SW480 (cell line): ENCODE results near the gene EPHA5.

ENCODE experiments used
- DNase-seq: peaks from one replicate; pipeline ENCODE4 v3.0.0-alpha.2; 2016; ENCODE audit warnings: low spot score

The EPHA5 gene

GRCh38 chr4:65624651-65625050 is 45.6 kb downstream of the EPHA5 start:
- DNase-seq = no peak

- DNase-seq = no peak
Observed at GRCh38 chr4:65623506-65623905, 46.8 kb downstream of the EPHA5 start.

DNA sequence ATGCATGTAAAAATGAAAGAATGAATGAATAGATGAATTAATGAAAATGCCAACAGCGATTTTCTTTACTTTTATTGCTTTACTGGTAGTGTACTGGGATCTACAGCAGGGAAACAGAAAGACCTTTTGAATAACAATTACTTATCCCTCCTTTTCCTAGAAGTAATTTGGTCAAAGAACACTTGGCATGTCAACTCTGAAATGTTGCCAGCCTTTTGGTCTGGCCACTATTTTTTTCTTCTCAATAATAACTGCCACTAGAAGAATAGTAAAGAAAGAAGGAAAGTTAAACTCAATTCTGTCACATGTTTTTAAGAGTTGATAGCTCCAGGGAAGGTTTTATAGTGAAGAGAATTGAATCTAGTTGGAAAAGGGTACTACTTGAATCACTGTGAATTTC is 52.9 kb downstream of the EPHA5 start:
- no peak for DNase-seq

- no peak for DNase-seq
Observed at GRCh38 chr4:65604515-65604914, 65.8 kb downstream of the EPHA5 start.

DNA sequence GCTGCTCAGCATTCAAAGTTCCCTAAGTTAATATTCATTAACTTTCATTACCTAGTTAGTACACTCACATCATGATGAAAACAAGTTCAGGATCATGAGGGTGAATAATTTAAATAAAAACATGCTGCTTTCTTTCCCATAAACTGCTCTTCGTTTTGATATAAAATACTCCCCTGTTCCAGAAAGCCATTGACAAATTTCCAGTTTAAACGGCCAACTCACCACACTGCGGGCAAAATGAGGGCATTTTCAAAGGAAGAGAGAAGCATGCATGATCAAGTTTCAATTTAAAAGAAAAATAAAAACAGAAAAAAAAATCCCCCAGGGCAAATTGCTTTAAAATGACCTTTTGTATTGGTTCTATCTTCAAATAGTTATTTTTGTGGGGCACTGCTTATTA is 69.6 kb downstream of the EPHA5 start:
- DNase-seq = no peak

DNA sequence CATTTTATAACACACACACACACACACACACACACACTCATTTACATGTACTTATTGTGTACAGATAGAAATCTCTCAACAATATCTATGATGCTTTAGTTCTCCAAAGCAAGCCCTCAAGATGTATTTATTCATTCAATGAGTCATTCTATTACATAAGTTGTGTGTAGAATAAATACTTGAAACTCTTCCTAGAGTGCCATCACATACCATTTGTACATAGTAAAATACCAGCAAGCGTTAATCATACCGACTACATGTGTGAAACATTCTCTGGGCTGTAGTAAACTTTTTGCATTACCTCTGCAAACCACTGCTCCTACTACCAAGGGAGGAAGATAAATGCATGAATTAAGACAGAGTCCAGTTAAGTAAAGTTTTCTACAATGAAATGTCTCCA is 70.9 kb downstream of the EPHA5 start:
- no peak for DNase-seq

DNA sequence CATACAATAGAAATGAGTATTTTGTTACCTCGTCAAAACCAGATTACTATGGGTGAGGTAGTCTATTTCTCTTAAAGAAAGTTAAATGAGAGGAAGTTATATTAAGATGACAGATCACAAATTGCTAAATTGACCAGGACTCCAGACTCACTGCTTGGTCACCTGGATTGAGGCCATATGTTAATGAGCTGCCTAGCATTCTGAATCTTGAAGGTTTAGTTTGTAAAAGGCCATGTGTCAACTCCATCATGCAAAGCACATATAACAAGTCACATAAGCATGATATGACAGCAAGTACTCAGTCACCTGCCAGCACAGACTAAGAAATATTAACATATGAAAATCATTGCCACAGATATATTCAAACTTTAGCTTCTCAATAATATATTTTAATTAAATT is 72.6 kb downstream of the EPHA5 start:
- no peak for DNase-seq

GRCh38 chr4:65592089-65592488 is 78.2 kb downstream of the EPHA5 start:
- DNase-seq = no peak

- no peak for DNase-seq
Observed at GRCh38 chr4:65589921-65590320, 80.4 kb downstream of the EPHA5 start.

DNA sequence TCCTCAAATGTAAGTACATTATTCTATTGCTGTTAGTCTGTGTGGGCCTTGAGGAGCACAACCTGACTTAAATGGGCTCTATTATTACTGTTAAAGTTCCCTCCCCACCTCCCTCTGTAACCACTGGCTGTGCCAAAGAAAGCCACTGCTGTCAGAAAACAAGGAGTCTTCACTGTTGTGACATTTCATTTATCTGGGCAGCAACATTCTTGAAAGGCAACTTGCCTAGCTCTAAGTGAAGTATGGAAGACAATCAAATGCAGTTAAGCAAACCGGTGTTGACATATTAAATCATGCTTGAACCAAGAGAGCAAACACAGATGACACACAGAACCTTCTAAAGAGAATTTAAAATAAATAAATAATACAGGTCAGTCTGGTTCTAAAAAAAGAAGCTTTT is 81.0 kb downstream of the EPHA5 start:
- no peak for DNase-seq

- no peak for DNase-seq
Observed at GRCh38 chr4:65580551-65580950, 89.7 kb downstream of the EPHA5 start.

DNA sequence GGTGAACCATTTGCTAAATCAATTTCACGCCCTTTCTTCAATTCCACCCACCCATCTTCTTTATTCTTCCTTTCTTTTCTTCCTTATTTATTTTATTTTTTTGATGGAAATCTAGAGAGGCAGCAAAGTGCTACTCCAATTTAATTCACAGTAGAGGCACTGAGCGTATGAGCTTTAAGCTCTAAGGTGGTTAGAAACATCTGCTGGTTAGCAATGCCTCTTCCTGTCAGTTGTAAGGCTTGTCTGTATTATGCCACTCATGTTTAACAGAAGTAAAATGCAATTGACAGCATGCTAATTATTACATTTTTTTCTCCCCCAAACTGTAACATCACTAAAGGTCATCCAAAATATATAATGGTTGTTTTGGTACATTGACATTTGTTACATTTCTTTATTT is 103.8 kb downstream of the EPHA5 start:
- DNase-seq = no peak

DNA sequence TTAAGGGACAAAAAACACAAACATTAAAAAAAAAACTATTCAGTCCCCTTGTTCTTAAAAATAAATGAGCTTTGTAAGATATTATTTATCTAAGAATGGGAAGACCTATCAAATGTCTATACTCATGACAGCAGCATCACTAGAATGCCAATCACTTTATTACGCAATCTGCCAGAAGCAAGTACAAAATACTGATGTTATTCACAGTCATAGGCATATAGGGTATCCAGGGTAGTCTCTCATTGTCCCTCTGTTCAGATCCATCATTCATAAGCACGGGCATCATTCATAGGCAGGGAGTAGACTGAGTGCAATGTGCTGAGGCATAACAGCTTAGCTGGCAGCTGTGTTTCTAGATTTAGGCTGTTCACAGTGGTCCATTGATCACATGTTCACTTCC is 109.1 kb downstream of the EPHA5 start:
- DNase-seq = no peak

DNA sequence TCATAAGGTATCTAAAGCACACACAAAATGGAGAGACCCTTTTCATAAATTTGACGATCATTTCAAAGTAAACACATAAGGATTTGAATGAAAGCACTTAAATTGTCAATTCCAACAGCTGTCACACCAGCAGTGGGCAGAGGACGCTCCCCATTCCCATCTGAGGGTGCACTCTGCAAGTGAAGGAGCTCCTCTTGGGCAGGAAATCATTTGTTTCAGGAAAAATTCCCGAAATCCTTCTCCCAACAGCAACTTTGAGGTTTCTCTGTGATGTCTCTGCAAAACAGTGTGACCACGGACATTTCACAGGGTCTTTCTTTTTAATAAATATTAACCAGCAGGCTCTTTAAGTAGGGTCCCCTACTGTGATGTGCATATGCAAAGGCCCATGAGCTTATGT is 111.0 kb downstream of the EPHA5 start:
- no peak for DNase-seq

DNA sequence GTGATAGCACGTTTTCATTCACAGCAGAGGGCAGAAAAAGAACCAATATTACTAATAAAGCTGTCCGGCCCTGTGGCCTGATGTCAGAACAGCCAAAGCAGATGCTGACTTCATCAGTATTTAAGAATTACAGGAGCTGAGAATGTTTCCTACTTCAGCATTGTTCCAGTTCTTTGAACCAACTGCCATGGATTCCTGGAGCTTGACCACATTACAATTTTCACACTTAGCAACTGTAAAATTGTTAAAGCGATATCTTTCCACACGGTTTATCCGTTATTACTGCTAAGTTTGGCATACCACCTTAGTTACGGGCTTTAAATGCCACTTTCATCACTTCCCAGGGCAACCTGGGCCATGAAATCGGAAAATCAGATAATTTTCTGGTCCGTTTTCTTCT is 118.2 kb downstream of the EPHA5 start:
- no peak for DNase-seq

- DNase-seq = no peak
Observed at GRCh38 chr4:65550500-65550899, 119.8 kb downstream of the EPHA5 start.

DNA sequence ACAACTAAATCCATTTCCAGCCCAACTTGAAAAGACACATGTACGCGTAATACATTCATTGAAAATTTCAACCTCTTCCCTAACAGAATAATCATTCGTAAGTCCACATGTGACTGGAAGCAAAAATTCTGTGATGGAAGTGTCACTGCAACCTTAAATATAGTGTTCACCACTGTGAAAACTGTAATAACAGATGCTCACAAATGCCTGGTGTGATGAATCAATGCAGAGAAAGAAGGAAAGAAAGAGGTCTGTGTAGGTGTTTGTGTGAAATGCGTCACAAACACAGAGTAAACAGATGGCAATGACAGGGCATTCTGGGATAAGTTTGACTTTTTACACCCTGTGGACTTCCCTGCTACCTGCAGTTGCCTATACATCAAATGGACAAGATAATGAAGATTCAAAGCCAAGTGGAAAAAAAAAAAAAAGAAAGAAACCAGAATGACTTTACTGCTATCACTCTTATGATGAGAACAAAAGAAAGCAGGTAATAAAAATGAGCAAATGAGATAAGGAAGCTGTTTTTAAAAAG is 123.3 kb downstream of the EPHA5 start:
- no peak for DNase-seq

GRCh38 chr4:65538571-65538970 is 131.7 kb downstream of the EPHA5 start:
- no peak for DNase-seq

DNA sequence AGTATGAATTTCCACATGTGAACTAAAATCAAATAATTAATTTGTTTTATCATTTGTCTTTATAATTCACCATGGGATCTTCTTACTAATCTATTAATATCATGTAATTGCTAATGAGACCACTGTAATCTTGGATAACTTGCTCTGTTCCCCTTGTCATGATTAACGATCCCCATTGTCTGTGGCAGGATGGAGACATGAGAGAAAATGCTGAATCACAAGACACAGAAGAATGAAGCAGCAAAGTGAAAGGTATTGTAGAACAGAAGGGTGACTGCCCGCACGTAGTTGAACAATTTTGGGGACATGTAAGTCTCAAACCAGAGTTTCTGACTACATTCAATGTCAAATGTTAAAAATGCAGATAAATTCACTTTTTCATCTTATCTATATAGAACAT is 135.2 kb downstream of the EPHA5 start:
- no peak for DNase-seq

- DNase-seq = no peak
Observed at GRCh38 chr4:65521666-65522065, 148.6 kb downstream of the EPHA5 start.

DNA sequence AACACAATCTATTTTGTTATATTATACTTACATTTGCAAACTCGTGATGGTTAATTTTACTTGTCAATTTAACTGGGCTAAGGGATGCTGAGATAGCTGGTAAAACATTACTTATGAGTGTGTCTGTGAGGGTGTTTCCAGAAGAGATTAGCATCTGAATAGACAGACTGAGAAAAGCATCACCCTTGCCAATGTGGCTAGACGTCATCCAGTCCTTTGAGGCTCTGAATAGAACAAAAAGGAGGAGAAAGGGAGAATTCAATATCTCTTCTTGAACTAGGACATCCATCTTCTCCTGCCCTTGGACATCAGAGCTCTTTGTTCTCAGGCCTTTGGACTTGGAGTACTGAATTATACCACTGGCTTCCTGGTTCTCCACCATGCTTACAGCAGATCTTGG is 154.6 kb downstream of the EPHA5 start:
- DNase-seq = no peak

DNA sequence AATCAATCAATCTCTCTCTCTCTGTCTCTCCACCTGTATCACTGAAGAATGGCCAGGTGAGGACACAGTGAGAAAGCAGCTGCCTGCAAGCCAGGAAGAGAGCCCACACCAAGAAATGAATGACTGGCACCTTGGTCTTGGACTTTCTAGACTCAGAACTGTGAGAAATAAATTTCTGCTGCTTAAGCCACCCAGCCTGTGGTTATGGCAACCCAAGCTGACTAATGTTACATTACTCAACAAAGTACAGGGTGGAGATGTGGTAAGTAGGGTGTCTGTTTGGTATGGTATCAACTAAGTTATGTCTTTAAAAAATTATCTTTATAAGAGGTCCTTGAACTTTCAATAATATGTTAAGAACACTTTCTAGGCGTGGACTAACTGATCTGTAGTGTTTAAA is 159.3 kb downstream of the EPHA5 start:
- DNase-seq = no peak

DNA sequence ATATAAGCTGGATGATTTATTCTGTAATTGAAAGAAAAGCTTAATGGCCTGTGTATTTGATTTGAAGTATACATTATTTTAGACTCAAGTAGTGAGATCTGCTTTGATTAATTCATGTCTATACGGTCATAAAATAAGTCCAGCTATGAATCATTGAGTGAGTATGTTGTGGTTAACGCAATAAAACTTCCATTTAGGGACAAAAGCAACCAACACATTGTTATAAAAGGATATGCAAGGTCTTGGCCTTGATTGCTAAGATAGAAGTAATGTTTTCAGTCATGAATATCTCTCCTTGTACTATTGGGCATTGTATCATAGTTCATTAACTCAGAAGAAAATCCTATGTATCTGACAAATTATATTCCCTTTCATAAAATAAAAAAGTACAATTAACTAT is 162.1 kb downstream of the EPHA5 start:
- DNase-seq = peak; percentile 54

DNA sequence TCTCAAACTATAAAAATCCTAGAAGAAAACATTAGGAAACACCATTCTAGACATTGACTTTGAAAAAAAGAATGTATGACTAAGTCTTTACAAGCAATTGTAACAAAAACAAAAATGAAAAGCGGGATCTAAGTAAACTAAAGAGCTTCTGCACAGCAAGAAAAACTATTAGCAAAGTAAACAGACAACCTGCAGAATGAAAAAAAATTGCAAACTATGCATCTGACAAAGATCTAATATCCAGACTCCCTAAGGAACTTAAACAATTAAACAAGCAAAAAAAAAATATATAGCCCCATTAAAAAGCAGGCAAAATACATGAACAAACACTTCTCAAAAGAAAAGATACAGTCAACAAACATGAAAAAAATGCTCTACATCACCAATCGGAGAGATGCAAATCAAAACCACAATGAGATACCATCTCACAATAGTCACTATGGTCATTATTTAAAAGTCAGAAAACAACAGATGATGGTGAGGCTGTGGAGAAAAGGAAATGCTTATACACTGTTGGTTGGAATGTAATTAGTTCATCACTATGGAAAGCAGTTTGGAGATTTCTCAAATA is 168.1 kb downstream of the EPHA5 start:
- DNase-seq = no peak

GRCh38 chr4:65498606-65499005 is 171.7 kb downstream of the EPHA5 start:
- DNase-seq = no peak
